GM19043 (cell line): ENCODE results near the gene MYOZ3.

Experiments used
- ATAC-seq: cut with Tn5 transposase; IDR thresholded peaks from one replicate; pipeline ENCODE4 v1.9.1; 2021; ENCODE audit warnings: low read depth; ENCODE audit not compliant: unreplicated experiment

Gene MYOZ3

DNA sequence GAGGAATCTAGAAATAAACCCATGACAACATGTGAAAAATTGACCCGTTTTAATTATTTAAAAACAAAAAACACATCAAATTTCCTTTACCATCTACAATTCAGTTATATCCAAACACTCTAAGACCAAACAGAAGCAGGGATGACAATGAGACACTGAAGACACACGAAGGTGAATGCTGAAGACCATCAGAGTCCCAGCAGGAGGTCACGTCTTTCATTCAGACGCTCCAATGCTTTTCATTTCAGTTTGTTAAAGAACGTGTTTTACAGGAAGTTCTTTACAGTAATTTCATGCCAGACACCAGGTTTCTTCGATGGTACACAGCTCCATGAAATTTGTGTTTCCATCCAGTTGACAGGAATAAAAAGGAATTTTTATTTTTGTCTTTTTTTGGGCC, 29.7 kb downstream of the MYOZ3 start:
- no peak for ATAC-seq

DNA sequence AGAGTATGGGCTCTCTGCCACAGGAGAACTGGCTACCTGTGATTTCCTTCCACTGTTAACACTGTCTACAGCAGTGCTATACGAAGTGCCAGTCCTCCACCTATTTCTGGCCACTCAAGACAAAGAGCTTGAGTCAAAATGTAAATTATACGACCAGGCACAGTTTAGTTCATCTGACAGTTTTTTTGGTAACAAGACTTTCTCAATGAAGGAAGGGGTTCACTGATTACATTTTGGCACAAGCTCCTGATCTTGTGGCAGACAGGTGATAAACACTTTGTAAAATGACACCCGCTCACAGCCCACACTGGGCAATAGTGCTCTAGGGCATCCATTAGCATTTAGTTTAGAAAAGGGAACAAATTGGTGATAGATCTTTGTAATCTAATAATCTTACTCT, 31.2 kb downstream of the MYOZ3 start:
- no peak for ATAC-seq

DNA sequence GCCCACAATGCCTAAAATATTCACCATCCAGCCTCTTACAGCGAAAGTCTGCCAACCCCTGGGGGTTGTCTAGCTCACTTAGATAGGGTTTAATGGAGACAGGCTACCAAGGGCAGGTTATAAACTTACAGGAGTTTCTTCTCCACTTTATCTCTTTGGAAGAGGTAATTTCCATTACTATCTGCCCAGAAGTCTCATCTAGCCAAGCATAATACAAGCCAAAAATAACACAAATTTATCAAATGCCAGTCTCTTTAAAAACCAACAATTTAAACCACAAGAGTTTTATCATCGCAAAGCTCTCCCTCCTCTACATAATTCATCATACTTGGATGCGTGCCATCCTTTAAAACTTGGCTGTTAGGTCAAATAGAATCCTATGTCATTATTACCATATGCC, 33.6 kb downstream of the MYOZ3 start:
- ATAC-seq = no peak

DNA sequence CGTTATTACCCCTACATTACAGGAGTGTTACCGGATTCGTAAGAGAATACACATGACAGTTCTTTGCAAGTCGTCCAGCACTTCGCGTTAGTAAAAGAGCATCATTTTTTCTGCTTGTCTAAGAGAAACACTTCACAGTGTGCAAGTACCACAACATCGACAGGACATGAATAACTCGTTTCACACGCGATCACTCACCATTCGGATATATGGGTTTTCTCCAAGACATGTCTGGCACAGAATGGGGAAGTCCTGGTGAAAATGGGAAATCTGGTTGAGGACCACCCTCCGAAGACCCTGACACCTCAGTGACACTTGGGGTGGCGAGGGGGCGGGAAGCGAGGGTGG, 39.2 kb downstream of the MYOZ3 start:
- peak; percentile 2 for ATAC-seq

DNA sequence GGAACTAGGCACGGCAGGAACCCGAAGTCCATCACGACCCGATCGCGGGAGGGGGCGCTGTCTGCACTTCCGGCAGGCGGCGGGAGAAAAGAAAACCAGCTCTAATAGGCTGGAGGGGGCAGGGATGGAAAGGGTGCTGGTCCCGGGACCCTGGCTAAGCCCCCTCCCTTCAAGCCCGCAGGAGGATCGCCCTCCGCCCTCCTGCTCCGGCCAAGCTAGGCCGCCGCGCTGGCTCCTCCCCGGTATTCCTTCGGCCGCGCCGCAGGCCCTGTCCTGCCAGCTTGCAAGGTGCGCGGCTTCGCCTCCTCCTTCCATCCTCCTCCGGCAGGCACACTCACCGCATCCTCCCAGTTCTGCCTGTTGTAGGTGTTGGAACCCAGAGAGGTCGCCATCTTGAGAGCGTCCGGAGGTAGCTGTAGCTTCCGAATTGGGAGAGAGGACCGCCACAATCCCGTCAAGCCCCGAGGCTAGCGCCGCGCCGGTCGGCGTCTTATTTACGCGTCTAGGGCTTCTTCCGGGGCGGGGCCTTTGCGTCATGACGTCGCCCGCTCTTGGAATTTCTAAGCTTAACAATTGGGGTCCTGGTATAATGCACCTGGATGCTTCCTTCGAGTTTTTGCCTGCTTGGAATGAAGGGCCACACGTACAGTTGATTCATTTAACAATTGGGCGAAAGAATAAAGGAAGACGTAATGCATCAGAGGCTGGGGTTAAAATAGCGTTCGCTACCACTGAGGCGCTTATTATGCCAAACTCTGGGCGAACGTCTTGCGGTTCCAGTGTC, 39.7 kb downstream of the MYOZ3 start, which contains the start of gene RBM22:
Gene RBM22, minus strand, starts transcription at position 469 of the 784 bp plus-strand sequence. Its CDS starts 77 bp downstream, at position 392.
- ATAC-seq = peak; percentile 99

DNA sequence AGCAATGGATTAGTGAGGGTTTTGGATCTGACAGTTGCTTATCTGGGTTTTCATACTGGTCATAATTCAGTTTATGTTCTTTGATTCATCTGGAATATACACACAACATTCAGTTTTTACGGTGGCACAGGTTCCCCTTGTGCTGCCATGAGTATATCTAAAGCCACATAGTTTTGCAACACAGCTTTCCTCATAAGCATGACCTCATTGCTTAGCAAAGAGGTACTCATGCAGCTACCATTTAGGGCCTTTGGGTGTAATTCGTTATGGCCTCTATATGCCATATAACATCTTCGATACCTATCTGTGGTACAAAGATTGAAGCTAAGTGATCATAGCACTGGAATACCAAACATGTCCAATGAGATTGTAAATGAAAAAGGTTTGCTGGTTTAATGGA, 42.7 kb downstream of the MYOZ3 start:
- ATAC-seq = no peak

DNA sequence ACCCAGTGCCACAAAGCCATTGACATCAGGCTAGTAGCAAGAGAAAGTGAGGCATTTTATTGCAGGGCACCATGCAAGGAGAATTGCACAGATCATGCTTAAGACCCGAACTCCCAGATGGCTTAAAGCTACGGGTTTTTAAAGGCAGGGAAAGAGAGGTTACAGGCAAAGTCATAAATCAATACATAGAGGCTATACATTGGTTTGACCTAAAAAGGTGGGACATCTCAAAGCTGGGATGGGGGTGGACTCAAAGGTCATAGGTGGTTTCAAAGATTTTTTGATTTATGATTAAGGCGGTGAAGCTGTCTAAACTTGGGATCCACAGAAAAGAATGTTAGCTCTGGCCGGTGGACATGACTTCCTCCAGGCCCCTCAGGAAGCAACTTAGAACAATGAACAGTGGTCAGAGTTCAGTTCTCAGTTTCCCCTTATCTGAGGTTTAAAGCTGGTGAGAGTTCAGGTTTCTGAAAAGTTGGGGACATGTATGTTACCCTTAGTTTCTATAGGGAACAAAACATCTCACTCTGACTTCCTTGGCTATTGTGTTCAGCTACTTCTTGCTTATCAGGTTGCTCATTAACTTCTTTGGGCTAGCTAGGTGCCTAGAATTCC, 45.8 kb downstream of the MYOZ3 start:
- no peak for ATAC-seq

DNA sequence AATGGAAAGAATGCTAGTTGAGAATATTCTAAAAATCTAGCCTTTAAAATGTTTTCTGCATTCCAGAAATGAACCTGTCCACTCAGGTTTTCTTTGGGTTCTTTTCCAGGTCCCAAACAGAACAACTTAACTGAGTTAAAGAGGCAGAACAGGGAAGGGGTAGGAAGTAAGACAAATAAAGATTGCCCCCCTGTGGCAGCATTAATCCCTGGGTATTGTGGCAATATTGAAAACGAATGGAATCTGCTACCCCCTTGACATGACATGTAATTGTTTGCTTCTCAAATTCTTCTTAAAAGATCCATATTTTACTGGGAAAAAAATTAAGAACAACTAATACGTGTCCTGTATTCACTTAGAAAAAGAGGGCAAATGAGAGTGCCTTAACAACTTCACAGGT, 49.1 kb downstream of the MYOZ3 start:
- ATAC-seq = no peak

DNA sequence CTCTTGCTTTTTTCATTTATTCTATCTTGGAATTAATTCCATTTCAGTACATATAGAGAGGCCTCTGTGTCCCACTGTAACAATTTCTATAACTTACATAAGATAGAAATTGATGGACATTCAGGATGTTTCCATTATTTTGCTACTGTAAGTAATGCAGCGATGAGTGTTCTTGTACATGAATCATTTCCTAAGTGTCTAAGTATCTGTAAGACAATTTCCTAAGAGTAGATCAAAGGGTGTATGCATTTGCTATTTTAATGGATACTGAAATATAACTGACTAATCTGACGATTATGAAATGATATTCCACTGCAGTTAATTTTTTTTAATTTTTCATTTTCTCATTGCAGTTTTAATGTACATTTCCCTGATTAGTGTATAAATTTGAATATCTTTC, 62.8 kb downstream of the MYOZ3 start:
- no peak for ATAC-seq
